Limb (tissue), 2 donors: ENCODE measurements around the gene OOSP3.

Experiments used
- DNase-seq, 2 donors: peaks; one replicate each; pipeline ENCODE4 v3.0.0-alpha.2; 2016; ENCODE audit errors: extremely low spot score in 2 of 2

Gene OOSP3

GRCh38 chr11:59943997-59944714 is 65.6 kb downstream of the OOSP3 start:
- DNase-seq, result no peak

DNA sequence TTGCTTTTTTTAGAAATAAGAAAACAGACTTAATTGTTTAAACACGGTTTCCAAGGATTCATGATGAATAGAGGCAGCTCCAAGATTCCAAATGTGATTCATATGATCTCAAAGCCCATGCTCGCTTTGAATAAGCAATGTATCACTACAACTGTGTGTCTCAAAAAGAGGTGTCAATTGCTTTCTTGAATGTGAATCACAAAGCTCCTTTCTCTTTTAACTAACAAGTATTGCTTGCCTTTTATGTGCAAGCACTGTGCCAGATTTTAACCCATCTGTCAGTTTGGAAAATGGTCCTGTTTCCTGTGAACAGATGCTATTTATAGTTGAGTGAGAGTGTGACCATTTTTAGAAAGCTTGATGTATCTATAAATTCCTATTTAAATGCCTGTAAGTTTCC is 66.1 kb downstream of the OOSP3 start:
- DNase-seq, result no peak
